NCI-H774 (cell line): Measurements from ENCODE around the gene RAPGEF5.

Experiments
- DNase-seq: peaks from one replicate; lab custom pipeline; 2025; lab: John Stamatoyannopoulos, UW

RAPGEF5 gene, protein sequence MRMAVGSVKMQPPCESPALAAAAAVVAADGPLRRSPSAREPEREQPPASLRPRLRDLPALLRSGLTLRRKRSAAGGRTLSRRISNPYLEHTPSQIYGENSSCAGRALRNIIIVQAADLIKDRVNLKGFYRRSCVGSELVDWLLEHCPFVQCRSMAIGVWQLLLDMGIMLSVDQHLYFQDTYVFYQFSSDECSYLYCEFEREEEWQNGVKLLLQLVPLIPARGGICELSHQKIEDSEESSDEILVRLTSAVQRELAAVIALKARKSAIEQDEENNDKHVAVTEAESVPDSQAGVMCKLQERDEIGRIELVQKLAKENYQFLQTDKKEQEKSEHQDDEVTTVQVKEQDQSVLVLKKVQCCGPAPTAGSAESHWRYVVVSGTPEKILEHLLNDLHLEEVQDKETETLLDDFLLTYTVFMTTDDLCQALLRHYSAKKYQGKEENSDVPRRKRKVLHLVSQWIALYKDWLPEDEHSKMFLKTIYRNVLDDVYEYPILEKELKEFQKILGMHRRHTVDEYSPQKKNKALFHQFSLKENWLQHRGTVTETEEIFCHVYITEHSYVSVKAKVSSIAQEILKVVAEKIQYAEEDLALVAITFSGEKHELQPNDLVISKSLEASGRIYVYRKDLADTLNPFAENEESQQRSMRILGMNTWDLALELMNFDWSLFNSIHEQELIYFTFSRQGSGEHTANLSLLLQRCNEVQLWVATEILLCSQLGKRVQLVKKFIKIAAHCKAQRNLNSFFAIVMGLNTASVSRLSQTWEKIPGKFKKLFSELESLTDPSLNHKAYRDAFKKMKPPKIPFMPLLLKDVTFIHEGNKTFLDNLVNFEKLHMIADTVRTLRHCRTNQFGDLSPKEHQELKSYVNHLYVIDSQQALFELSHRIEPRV

DNA sequence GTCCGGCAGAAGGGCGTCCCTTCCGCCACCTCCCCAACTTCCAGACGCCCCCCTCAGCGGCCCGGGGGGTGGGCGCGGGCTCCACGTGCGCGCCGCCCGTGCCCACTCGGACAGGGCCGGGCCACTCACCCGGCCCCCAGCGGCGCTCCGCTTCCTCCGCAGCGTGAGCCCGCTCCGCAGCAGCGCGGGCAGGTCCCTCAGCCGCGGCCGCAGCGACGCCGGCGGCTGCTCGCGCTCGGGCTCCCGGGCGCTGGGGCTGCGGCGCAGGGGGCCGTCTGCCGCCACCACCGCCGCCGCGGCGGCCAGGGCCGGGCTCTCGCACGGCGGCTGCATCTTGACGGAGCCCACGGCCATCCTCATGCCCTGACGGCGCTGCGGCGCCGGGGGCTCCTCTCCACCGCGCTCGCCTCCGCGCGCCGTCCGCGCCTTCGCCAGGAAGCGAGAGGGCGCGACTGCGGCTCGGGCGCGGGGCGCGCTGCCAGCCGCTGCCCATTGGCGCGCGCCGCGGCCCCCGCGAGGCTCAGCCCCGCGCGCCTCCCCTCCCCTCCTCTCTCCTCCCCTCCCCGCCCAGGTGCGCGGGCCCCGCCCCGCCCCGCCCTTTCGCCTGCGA is at the start of gene RAPGEF5:
RAPGEF5 (minus strand) TSS at position 454 of the 610 bp plus-strand sequence; CDS start at position 360, 94 bp downstream.
- peak; percentile 78 for DNase-seq

DNA sequence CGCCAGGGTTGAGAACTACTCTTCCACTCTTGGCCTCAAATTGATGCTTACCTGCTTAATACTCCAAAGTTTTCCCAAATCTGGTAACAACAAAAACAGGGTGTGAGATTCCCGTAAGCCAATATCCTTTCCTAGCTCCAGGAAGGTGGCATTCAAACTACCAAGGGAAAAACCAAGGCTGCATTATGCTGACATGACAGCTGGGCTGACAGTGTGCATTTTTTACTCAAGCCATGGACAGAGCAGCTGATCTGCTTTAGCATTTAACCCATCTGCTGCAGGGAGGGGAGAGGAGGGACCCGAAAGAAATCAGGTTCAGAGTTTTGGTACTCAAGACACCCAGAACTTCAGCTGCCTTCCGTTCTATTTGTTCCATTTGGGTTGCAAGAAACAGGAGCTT is 49.8 kb upstream of the RAPGEF5 start:
- DNase-seq: no peak

DNA sequence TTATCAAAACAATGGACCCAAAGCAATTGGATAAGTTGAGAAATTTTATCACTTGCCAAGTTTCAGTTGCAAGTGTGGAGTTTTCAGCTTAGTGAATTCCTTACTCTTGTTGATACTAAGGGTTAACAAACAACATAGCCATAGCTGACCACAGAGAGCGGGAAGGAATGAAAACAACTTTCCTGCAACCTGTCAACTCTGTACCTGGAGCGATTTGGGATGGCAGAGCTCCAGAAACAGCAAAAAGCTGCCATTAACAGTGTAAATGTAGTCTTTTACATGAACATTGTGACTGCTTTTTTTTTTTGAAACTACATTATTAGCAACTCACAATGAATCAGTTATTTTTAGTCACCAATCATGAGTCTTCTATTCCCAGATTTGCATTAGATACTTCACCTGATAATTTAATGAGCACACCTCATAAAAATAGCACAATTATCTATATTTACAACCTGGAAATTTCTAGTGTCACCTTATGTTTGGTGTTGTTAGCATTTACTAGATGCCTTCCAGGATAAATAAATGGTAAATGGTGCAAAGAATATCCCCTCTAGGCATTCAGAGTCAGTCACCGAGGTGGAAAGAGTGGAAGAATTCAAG is 47.6 kb upstream of the RAPGEF5 start:
- DNase-seq: no peak

DNA sequence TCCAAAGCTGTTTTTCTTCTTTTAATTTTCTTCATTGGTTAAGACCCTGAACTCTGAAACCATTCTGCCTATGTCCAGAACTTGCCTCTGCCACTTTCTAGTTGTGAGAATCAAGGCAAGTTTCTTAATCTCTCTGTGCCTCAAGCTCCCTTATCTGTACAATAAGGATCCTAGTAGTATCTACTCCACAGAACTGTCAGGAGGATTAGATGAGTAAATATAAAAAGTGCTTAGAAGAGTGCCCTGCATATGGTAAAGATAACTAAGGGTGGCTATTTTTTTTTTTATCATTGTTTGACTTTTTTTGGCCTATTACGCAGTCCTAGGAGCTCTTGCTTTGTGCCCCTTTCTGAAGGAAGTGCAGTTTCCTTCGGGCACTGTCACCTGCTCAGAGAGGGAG is 46.4 kb upstream of the RAPGEF5 start:
- DNase-seq: no peak

DNA sequence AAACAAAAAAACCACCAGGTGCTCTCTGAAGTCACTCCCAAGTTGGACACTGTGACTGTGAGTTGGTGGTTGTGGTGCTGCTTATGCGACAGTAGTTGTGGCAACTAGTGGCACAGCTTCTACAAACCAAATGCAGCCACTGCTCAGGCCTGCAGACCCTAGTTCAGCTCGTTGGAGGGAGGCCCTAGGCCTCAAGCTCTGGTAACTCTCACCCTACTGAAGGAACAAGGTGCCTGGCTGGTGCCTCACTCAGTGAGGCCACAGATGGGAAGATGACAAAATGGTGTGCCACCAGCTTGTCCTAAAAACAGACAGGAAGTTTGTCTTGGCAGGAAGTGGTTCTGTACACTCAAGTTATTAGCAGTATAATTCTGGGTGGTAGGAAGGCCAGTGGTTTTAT is 45.3 kb upstream of the RAPGEF5 start:
- DNase-seq: no peak

DNA sequence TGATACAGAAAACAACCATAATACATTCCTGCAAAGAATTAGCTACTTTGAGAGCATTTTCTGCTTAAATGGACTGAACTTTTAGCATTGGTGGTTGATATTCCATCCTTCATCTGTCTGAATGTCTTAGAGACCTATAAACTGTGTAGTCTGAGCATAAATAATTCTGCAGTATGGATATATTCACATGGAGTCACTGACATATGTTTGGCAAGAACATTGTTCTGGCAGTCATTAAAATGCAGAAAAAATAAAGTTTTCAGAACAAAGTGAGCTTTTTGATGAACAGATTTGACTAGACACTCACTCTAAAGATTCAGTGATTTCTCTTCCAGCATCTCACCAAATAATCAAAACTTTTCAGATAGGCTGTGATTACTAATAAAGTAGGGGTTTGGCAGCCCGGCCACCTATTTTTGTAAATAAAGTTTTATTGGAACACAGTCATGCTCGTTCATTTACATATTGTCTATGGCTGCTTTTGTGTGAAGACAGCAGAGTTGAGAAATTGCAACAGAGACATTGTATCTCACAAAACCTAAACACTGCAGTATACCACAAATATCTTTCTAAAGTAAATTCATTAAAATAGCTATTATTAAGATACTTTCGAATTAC is 44.1 kb upstream of the RAPGEF5 start:
- no peak for DNase-seq

DNA sequence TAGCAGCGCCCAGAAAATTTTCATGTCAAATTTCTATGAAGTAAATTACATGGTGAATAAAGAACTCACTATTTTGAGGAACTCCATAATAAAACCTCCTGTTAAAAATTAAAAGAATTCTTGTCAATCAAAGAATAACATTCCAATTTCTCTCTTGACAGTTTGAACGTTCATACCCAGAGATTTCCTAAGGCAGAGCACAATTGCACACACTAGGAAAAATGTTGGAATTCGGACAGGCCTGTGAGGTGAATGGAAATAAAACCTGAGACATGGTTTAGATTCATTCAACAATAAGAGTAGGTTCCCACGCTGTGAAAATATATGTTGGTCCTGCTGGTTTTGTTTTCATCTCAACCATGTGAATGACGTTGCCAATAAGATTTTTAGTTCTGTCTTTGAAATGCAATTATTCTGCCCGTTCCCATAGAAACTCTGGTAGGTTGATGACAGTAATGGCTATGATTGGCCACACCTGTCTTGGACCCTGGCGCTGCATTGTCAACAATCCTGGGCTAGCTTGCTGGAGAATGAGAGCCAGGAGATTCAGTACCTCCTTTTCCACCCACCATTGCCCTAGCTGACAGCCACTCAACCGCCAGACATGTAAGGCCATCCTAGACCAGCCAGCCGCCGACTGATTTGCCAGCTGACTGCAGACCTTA is 43.3 kb upstream of the RAPGEF5 start:
- DNase-seq: no peak

DNA sequence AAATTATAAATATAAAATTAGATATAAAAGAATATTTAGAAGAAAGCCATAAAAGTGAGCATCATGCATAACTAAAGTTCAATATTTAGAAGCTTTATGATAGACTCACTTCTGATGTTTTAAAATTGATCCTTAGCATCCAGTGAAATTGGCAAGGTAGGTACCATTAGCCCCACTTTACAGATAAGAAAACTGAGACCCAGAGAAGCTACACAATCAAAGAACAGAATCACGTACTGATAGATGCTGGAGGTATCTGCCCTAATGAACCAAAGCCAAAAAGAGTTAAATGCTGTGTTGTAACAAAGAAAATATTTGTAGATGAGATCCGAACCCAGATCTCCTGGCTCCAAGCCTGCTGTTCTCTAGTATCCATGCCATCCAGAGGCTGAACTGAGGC is 42.6 kb upstream of the RAPGEF5 start:
- DNase-seq: no peak

DNA sequence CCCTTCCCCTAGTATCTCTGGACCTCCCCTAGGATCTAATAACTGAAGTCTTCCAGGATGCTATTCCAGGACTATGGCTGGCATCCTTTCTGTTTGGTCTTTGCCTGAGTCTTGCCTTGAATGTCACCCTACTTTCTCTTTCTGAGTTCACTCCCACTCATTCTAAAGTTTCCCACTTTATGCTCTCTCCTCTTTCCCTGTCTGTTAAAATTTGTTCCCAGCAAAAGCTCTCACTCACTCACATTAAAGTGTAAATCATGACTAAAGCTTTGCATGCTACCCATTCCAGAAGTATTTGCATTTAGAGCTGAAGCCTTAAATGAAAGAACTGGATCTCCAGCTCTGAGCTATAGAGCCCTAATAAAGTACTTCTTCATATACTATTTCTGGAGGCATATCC is 42.1 kb upstream of the RAPGEF5 start:
- DNase-seq: no peak

DNA sequence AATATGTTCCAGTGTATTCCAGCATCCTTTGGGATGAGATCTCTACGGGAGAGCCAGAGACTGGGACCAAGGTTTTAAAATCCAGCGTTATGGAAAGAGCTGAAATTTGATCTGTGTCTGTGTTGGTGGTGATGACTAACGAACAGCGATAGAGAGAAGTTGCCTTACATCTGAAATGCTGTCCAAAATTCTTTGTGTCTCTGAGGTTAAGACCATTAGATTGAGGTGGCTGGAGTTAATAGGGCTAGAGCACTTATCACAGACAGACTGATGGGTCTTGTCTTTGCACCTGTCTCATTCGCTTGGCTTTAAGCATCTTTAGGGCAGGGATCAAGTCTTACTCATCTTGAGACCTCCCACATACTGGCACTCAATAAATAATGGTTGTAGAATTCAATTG is 41.0 kb upstream of the RAPGEF5 start:
- DNase-seq: no peak

DNA sequence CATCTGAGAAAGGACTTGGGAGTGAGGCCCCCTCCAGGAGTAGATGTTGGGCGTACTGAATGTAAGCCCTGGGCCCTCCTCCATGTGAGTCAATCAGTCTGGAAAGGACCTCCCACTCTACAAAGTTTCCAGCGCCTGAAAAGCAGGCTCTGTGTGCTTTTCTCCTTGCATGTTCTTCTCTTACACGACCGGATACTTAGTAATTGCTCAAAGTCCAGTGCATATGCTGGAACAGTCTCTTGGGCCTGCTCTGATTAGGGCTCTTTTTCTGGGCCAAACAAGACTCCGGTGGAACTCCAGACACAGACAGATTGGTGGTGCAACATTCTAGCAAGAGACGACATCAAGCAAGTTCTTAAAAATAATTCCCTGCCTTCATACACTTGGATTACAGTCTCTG is 38.3 kb upstream of the RAPGEF5 start:
- DNase-seq: no peak

DNA sequence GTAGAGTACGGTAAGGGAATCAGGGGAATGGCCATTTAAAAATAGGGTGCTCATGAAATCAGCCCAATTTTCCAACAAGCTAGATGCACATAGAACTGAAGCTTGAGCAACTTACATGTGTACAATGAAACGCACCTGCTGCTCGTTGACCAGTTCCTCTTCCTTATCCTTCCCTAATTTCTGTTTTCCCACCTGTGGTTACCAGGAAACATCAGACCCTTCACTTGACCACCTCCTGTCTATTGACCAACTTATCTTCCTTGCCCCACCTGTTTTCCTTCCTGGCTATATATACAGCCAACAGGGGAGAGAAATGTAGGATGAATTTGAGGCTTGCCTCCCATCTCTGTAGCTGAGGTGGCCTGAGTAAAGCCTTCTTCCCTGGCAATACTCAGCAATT is 37.8 kb upstream of the RAPGEF5 start:
- DNase-seq: peak; percentile 32

DNA sequence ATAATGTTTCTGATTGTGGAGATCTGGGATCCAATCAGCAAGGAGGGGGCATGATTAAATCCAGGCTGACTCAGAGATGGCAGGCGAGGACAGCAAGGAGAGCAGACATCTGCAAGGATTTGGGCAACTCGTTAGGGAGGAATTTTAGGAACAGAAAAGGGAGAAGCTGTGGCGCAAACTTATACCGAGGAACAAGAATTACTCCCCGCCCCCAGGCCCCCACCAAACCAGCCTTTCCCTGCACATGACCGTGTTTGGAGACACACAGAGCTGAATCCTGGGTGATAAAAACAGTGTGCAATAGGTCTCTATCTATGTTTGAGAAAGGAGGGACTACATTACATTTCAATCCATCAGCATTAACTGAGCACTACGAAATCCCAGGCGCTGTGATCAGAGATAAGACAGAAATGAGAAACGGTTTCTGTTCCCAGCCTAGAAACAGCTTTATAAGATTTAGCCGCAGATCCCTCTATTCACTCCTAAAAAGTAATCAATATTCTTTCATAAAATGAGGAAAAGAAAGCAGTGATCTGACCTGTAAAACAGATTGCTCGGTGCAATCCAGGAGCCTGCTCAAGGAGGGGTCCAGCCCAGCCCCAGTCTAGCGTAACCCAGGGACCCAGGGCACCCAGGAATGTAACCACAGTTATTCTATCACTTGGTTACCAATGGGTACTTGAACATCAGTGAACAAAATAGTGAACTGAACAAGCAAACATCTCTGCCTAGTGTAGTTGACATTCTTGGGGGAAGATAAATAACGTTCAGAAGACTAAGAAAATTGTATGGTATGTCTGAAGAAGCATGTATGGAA is 37.2 kb upstream of the RAPGEF5 start:
- DNase-seq: no peak

DNA sequence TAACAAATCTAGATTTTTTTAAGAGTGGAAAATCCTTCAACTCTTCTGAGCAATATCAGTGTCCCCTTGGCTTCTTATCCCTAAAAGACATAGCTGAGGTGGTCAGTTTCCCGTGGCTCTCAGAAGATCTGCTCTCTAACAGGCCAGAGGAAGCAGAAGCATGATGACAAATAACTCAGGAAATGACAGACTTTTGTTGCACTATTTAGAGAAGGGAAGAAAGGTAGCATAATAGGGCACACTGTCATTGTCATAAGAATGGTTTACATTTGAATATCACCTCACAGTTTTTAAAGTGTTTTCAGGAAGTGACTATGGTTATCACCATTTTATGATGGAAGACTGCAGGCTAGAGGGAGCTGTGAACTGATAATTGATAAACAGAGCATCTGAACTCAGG is 33.6 kb upstream of the RAPGEF5 start:
- DNase-seq: no peak

DNA sequence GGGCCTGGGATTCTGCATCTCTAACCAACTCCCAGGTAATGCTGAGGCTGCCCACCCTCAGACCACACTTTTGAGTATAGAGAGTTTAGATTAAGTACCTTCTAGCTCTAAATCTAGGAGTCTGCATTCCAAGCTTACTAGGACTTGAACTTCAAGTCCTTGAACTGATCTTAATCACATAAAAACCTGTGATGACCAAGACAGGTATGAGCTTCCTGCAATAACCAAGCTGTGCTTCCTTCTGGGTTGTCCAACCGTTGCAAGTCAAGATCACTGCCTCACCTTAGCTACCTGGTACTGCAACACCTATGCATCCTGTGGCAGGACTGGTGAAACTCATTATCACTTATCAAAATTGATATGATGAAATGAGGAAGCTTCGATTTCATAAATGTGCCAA is 32.9 kb upstream of the RAPGEF5 start:
- no peak for DNase-seq

DNA sequence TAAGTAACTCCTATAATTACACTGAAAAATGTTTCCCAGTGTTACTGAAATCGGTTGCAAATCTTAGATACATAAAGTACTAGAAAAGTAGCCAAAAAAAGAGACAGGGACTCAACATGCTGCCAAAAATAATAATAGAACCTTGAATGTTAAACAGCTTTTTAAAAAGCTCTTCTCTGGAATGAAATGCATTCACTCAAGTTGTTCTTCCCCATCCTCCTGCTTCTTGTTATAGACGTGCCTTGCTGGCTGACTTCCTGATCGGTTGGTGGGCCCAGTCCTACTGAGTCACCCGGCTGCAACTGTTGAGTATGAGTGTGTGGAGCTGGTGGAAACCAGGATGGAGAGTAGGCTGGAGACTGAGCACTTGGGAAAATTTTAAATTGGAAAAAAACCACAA is 30.6 kb upstream of the RAPGEF5 start:
- no peak for DNase-seq

DNA sequence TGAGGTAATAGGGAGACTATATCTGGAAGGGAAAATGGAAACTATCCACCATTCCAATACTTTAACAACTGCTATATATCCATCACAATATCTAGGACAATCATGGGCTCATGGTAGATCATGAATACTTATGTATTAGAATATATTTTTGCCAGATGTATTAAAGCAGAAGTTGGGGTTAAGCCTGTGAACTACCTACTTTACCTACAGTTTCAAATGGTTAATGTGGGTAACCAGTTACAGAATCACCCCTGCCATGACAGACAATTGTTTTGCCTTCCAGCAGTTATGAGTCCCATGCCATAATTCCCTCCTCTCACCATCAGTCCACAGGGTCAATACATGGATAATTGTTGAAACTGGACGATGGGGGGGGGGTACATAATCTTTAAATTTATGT is 29.9 kb upstream of the RAPGEF5 start:
- no peak for DNase-seq

DNA sequence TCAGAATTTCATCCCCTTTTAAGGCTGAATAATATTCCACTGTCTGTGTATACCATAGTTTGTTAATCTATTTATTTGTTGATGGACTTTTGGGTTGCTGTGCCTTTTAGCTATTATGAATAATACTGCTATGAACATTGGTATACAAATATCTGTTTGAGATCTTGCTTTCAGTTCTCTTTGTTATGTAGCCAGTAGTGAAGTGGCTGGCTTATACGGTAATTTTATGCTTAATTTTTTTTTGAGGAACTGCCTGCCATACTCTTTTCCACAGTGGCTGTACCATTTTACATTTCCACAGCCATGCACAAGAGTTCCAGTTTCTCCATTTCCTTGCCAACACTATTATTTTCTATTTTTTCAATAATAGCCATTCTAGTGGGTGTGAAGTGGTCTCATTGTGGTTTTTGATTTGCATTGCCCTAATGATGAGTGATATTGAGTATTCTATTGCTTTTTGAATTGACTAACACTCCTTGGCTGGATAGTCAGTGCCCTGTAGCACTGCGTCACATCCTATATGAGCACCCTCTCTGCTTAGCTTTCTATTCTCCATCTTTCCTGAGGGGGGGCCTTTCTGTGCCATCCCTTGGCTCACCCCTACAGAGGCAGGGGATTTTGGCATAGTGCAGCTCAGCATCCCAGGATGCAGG is 29.4 kb upstream of the RAPGEF5 start:
- no peak for DNase-seq

DNA sequence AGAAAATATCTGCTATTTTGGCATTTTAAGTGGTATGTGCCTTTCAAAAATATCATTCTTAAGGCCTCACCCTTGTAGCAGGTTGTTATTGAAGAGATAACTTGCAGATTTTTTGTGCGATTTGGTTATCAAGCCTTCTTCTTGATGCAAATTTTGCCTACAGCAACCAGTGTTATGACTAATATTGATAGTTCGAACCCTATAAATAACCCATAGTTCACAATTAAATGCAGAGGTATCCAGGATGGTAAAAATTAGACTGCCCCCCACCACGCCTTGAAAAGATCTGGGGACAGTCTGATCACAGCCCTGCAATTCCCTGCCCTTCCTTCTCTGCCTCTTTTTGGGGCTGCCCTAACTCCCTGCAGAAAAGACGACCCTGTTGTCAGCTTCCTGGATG is 28.4 kb upstream of the RAPGEF5 start:
- no peak for DNase-seq

DNA sequence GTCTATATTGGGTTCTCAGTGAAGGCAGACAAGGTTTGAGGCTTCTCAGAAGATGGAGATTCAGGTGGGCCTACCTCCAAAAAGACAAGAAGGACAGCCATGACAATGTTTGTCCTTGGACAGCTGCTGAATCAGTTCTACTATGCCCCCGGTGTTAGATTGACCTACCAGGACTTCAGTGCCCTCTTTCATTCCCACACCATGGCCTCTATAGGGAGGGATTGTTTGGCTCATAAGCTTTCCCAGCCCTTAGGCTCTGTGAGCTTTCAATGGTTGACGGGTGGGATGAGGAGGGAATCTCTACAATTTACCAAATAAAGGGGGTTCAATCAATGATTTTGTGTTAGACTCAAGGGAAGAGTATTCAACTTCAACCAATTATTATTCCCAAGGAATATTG is 23.4 kb upstream of the RAPGEF5 start:
- DNase-seq: no peak
